ENCODE results near the gene ST6GAL1. TPM values are rescaled to one million over a fixed set of nuclear protein-coding genes. Genes with fewer than 3 reads are reported as not detected.
"Not testable (repeated sequence)": the region's sequence is repeated elsewhere in the genome, so short reads cannot be mapped to it uniquely, and the experiment has no call there.

Gene ST6GAL1
- total RNA-seq, 2 experiments from 2014 or later, result 76.2 to 78.0 TPM

- Mint-ChIP-seq H3K4me1 (ENCODE audit: low read depth) (peaks cover 60% of the 10 kb centered on the region), H3K27me3 (ENCODE audit: low read depth) (no peaks in the 10 kb centered on the region), H3K27ac (no peak overlapping the region), H3K9me3 (no peaks in the 10 kb centered on the region), H3K4me3 (no peak overlapping the region), H3K36me3 (ENCODE audit: low read depth) (peaks cover 27% of the 10 kb centered on the region)
- intact Hi-C loops (cut with micrococcal nuclease), result no loop called here
- no peak for DNase-seq
- CTCF ChIA-PET, result interaction anchor here (0.6 to 1.2 kb wide), 2 partner anchors 35 to 110 kb away, joined by 3 read pairs; no protein-coding TSS in a partner anchor
Measured at GRCh38 chr3:186993210-186993782, 63.0 kb downstream of the ST6GAL1 start.

- CTCF ChIA-PET, result interaction anchor here (0.9 to 1.2 kb wide), 2 partner anchors 28 to 34 kb away, joined by 3 read pairs; no protein-coding TSS in a partner anchor
- Mint-ChIP-seq H3K27me3 (ENCODE audit: low read depth) (no peaks in the 10 kb centered on the region), H3K36me3 (ENCODE audit: low read depth) (peaks cover 25% of the 10 kb centered on the region), H3K27ac (no peak overlapping the region), H3K9me3 (no peaks in the 10 kb centered on the region), H3K4me1 (ENCODE audit: low read depth) (peaks cover 58% of the 10 kb centered on the region), H3K4me3 (no peak overlapping the region)
- DNase-seq, result no peak
- intact Hi-C loops (cut with micrococcal nuclease), result no loop called here
Measured at GRCh38 chr3:186994000-186994955, 64.0 kb downstream of the ST6GAL1 start.

- CTCF ChIA-PET, result interaction anchor here (1.1 kb wide), 1 partner anchor 175 kb away, joined by 3 read pairs; no protein-coding TSS in a partner anchor
- Mint-ChIP-seq H3K9me3 (no peaks in the 10 kb centered on the region), H3K4me3 (no peak overlapping the region), H3K27me3 (ENCODE audit: low read depth) (no peaks in the 10 kb centered on the region), H3K36me3 (ENCODE audit: low read depth) (peaks cover 12% of the 10 kb centered on the region), H3K4me1 (ENCODE audit: low read depth) (peaks cover 58% of the 10 kb centered on the region), H3K27ac (no peak overlapping the region)
- intact Hi-C loops (cut with micrococcal nuclease), result no loop called here
- DNase-seq, result no peak
Measured at GRCh38 chr3:186996356-186996755, 66.0 kb downstream of the ST6GAL1 start.

GRCh38 chr3:186997061-186997460 is 66.7 kb downstream of the ST6GAL1 start:
- H3K27me3 Mint-ChIP-seq (ENCODE audit: low read depth), result no peaks in the 10 kb centered on the region
- H3K4me3 Mint-ChIP-seq, result no peak overlapping the region
- no peak overlapping the region for H3K27ac Mint-ChIP-seq
- intact Hi-C loops (cut with micrococcal nuclease), result no loop called here
- CTCF ChIA-PET, result no interaction called here
- peaks cover 56% of the 10 kb centered on the region for H3K4me1 Mint-ChIP-seq (ENCODE audit: low read depth)
- peaks cover 7% of the 10 kb centered on the region for H3K36me3 Mint-ChIP-seq (ENCODE audit: low read depth)
- H3K9me3 Mint-ChIP-seq, result no peaks in the 10 kb centered on the region
- no peak for DNase-seq

- H3K27ac Mint-ChIP-seq, result no peak overlapping the region
- CTCF ChIA-PET, result no interaction called here
- H3K9me3 Mint-ChIP-seq, result no peaks in the 10 kb centered on the region
- H3K4me1 Mint-ChIP-seq (ENCODE audit: low read depth), result peaks cover 59% of the 10 kb centered on the region
- H3K27me3 Mint-ChIP-seq (ENCODE audit: low read depth), result no peaks in the 10 kb centered on the region
- intact Hi-C loops (cut with micrococcal nuclease), result no loop called here
- no peak for DNase-seq
- H3K4me3 Mint-ChIP-seq, result no peak overlapping the region
- H3K36me3 Mint-ChIP-seq (ENCODE audit: low read depth), result peaks cover 10% of the 10 kb centered on the region
Measured at GRCh38 chr3:186997473-186997939, 67.2 kb downstream of the ST6GAL1 start.

GRCh38 chr3:186998937-186999368 is 68.6 kb downstream of the ST6GAL1 start:
- Mint-ChIP-seq H3K27me3 (ENCODE audit: low read depth) (no peaks in the 10 kb centered on the region), H3K36me3 (ENCODE audit: low read depth) (peaks cover 16% of the 10 kb centered on the region), H3K27ac (no peak overlapping the region), H3K4me1 (ENCODE audit: low read depth) (peaks cover 62% of the 10 kb centered on the region), H3K9me3 (peaks cover 7% of the 10 kb centered on the region), H3K4me3 (no peak overlapping the region)
- intact Hi-C loops (cut with micrococcal nuclease), result no loop called here
- CTCF ChIA-PET, result interaction anchor here (1.1 to 3.4 kb wide), 3 partner anchors 10 to 150 kb away, joined by 3 to 13 read pairs (median 4); no protein-coding TSS in a partner anchor
- no peak for DNase-seq

- H3K36me3 Mint-ChIP-seq (ENCODE audit: low read depth), result peaks cover 28% of the 10 kb centered on the region
- CTCF ChIA-PET, result interaction anchor here (0.6 to 3.4 kb wide), 4 partner anchors 12 to 155 kb away, joined by 3 to 13 read pairs (median 4); no protein-coding TSS in a partner anchor
- H3K27me3 Mint-ChIP-seq (ENCODE audit: low read depth), result no peaks in the 10 kb centered on the region
- intact Hi-C loops (cut with micrococcal nuclease), result loop anchor here (1.0 to 5.0 kb wide), 8 partner anchors 11 to 1917 kb away; no protein-coding TSS in a partner anchor
- H3K4me3 Mint-ChIP-seq, result peak overlapping the region; percentile 25
- peaks cover 12% of the 10 kb centered on the region for H3K9me3 Mint-ChIP-seq
- peaks cover 76% of the 10 kb centered on the region for H3K4me1 Mint-ChIP-seq (ENCODE audit: low read depth)
- peak; percentile 76 for DNase-seq
- peak overlapping the region; percentile 90 for H3K27ac Mint-ChIP-seq
Measured at GRCh38 chr3:187000711-187001151, 70.4 kb downstream of the ST6GAL1 start.

GRCh38 chr3:187002915-187003314 is 72.6 kb downstream of the ST6GAL1 start:
- Mint-ChIP-seq H3K4me1 (ENCODE audit: low read depth) (peaks cover 82% of the 10 kb centered on the region), H3K27ac (no peak overlapping the region), H3K9me3 (peaks cover 20% of the 10 kb centered on the region), H3K36me3 (ENCODE audit: low read depth) (peaks cover 44% of the 10 kb centered on the region), H3K27me3 (ENCODE audit: low read depth) (no peaks in the 10 kb centered on the region), H3K4me3 (no peak overlapping the region)
- intact Hi-C loops (cut with micrococcal nuclease), result loop anchor here (5.0 kb wide), 1 partner anchor 1914 kb away; no protein-coding TSS in a partner anchor
- no peak for DNase-seq
- CTCF ChIA-PET, result no interaction called here

- CTCF ChIA-PET, result no interaction called here
- peaks cover 23% of the 10 kb centered on the region for H3K9me3 Mint-ChIP-seq
- no peaks in the 10 kb centered on the region for H3K27me3 Mint-ChIP-seq (ENCODE audit: low read depth)
- H3K4me1 Mint-ChIP-seq (ENCODE audit: low read depth), result peaks cover 65% of the 10 kb centered on the region
- no peak overlapping the region for H3K27ac Mint-ChIP-seq
- intact Hi-C loops (cut with micrococcal nuclease), result loop anchor here (2.0 kb wide), 4 partner anchors 17 to 125 kb away; no protein-coding TSS in a partner anchor
- peaks cover 50% of the 10 kb centered on the region for H3K36me3 Mint-ChIP-seq (ENCODE audit: low read depth)
- DNase-seq, result no peak
- no peak overlapping the region for H3K4me3 Mint-ChIP-seq
Measured at GRCh38 chr3:187005827-187006481, 75.6 kb downstream of the ST6GAL1 start.

- no peak overlapping the region for H3K4me3 Mint-ChIP-seq
- no peak for DNase-seq
- peaks cover 50% of the 10 kb centered on the region for H3K36me3 Mint-ChIP-seq (ENCODE audit: low read depth)
- H3K9me3 Mint-ChIP-seq, result peaks cover 23% of the 10 kb centered on the region
- CTCF ChIA-PET, result no interaction called here
- H3K27me3 Mint-ChIP-seq (ENCODE audit: low read depth), result no peaks in the 10 kb centered on the region
- intact Hi-C loops (cut with micrococcal nuclease), result loop anchor here (1.0 to 2.0 kb wide), 5 partner anchors 18 to 124 kb away; no protein-coding TSS in a partner anchor
- peaks cover 65% of the 10 kb centered on the region for H3K4me1 Mint-ChIP-seq (ENCODE audit: low read depth)
- H3K27ac Mint-ChIP-seq, result peak overlapping the region; percentile 28
Measured at GRCh38 chr3:187006864-187007630, 76.7 kb downstream of the ST6GAL1 start.

GRCh38 chr3:187010382-187010781 is 80.1 kb downstream of the ST6GAL1 start:
- Mint-ChIP-seq H3K4me1 (ENCODE audit: low read depth) (peaks cover 63% of the 10 kb centered on the region), H3K36me3 (ENCODE audit: low read depth) (peaks cover 31% of the 10 kb centered on the region)
- not testable (repeated sequence) for H3K27ac Mint-ChIP-seq

More at GRCh38 chr3:187010382-187010781, 80.1 kb downstream of the ST6GAL1 start:
- peaks cover 11% of the 10 kb centered on the region for H3K9me3 Mint-ChIP-seq
- DNase-seq; H3K4me3 Mint-ChIP-seq; H3K27me3 Mint-ChIP-seq (ENCODE audit: low read depth); intact Hi-C loops (cut with micrococcal nuclease): not testable (repeated sequence)
- CTCF ChIA-PET, result interaction anchor here (1.3 kb wide), 1 partner anchor 8 kb away, joined by 3 read pairs; no protein-coding TSS in a partner anchor
